IPS DF 4.7 (cell line): ENCODE data around the gene TMX2.
"Not testable (repeated sequence)": the region's sequence is repeated elsewhere in the genome, so short reads cannot be mapped to it uniquely, and the experiment has no call there.

Source experiments
- DNase-seq: peaks from one replicate; pipeline ENCODE4 v3.0.0-alpha.2; 2013; ENCODE audit warnings: low spot score; ENCODE audit errors: extremely low read depth

Gene TMX2, protein sequence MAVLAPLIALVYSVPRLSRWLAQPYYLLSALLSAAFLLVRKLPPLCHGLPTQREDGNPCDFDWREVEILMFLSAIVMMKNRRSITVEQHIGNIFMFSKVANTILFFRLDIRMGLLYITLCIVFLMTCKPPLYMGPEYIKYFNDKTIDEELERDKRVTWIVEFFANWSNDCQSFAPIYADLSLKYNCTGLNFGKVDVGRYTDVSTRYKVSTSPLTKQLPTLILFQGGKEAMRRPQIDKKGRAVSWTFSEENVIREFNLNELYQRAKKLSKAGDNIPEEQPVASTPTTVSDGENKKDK

DNA sequence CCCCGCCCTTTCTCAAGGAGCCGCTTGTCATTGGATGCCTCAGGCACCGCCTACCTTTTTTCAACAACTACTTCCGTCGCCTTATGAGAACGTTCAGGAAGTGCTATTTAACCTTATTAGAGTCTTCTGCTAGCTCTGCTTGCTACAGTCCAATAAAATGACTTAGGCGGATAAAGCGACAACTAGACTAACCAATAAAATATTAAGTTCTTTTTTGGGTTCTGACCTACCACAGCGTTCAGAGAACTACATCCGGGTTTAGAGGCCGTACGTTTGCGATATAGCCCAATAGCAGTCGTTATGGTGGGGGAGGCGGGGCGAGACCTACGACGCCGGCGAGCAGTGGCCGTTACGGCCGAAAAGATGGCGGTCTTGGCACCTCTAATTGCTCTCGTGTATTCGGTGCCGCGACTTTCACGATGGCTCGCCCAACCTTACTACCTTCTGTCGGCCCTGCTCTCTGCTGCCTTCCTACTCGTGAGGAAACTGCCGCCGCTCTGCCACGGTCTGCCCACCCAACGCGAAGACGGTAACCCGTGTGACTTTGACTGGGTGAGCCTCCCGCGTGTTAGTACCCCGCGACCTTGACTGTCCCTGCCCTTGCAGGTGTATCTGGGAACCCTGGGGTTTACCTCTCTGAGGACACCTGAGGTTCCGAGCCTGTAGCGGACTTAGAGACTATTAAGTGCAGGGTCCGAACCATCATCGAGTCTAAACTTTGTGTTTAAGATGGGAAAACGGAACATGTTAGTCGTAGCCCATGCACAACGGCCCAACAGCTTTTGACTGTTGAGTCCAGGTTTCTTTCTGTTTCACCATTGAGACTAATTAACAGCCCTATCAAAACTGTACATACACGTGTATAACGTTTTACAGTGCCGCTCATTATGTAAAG, at the start of gene TMX2:
Gene TMX2, plus strand, starts transcription at position 338 of the 895 bp plus-strand sequence. Its CDS starts 26 bp downstream, at position 364.
- DNase-seq, result peak; percentile 97

DNA sequence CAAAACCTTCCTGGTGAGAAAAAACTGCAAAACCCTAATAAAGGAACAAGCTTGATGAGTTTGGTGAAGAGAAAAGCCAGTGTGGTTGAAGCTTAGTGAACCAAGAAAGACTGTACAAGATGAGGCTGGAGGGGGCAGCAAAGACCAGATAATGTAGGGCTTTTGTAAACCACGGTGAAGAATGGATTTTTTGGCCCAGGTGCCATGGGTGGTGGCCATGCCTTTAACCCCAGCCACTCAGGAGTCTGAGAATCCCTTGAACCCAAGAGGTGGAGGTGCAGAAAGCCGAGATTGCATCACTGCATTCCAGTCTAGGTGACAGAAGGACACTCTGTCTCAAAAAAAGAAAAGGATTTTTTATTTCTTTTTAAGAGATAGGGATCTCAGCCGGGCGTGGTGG, 49.5 kb upstream of the TMX2 start:
- DNase-seq, result no peak

DNA sequence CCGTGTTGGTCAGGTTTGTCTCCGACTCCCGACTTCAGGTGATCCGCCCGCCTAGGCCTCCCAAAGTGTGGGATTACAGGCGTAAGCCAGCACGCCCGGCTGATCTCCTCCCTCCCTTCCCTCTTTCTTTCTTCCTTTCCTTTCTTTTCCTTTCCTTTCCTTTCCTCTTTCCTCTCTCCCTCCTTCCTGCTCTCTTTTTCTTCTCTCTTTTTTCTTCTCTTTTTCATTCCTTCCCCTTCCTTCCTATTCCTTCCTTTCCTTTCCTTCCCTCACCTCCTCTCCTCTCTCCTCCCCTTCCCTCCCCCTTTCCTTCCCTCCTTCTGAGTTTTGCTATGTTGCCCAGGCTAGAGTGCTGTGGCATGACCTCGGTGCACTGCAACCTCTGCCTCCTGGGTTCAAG, 48.4 kb upstream of the TMX2 start:
- no peak for DNase-seq

DNA sequence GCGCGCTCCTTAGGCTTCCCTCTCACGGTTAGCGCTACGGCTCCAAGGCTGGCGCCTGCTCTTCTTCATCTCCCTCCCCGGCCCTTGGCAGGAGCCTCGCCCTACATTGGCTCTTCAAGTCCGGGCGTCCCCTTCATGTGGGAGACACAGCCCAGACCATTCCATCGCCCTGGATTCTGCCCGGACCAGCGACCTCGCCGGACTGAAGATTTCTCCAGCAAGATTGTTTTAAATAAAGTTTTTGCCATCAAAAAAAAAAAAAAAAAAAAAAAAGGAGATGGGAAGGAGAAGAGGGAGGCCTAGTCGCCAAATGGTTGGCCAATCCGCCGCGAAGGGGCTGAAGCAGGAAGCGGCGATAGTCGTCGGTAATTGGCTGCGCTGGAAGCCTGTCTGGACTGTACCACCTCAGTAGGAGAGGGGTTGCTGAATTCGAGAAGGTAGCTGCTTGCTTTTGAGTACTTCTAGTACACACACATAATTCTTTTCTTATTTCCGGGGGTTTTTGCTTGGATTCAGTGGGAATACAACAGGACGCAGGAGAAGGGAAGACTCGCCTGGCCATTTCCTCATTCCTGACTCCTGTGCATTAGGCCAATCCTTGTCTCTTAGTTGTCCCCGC, 45.2 kb upstream of the TMX2 start:
- no peak for DNase-seq

DNA sequence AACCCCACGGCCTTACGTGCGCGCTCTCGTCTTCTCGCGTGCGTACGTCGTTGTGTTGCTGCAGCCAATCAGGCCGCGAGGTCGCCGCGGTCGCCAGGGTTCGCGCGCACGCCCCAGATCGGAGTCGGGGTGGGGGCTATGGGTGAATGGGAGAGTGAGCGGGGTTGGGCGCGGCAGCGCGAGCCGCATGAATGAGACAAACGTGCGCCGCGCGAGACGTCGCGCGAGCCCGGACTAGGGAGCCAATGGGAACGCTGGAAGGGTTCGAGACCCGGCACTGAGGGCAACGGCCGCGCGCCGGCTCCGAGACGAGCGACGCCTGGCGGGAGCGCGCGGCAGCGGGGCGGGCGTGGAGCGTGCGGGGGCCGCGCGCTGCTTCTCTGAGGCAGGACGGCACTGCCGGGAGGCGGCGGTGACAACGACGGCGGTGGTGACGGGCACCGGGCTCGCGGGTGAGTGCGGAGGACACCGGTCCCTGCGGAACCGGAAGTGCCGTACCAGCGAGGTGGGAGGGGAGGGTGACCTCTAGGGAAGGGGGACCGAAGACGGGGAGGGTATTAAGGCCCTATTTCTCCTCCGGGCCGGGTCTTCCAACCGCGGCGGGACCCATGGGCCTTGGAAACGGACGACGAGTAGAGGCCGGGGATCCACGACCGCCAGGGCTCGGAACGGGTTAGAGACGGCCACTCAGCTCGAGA, 44.5 kb upstream of the TMX2 start, which contains the start of gene ZDHHC5:
Gene ZDHHC5, plus strand, starts transcription at position 379 of the 698 bp plus-strand sequence. CDS start 4,977 bp downstream, outside the sequence.
- peak; percentile 97 for DNase-seq

DNA sequence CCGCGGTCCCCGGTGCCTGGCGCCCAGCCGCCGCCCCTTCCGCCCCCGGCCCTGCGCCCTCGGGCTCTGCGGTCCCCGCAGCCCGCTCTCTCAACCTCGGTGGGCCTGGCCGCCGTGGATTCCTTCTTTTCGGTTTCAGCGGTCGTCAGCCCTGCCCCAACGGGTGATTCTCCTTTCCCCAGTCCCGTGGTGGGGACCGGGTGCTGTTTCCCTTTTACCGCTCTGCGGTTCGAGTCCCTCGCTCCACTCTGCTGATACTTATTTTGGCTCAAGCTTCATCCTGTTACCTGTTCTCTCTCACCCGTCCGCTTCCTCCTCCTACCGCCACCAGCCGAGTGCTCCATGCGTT, 44.0 kb upstream of the TMX2 start:
- no peak for DNase-seq

DNA sequence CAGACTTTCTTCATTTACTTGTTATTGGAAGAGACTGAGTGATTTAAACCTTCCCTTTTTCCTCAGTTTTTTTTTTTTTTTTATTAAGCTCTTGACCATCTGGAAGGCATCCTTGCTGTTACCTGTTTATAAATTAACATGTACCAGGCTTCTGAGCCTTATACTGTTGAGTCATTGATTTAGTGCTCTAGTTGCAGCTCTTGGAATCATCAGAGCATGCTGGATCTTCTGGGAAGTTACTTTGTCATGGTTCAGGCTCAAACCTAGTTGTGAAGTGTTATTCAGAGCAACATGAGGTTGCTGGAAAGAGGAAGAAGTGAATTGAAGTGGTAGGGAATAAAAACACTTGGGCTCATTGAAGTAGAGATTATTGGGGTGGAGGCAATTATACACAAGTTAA, 38.1 kb upstream of the TMX2 start:
- DNase-seq, result no peak

DNA sequence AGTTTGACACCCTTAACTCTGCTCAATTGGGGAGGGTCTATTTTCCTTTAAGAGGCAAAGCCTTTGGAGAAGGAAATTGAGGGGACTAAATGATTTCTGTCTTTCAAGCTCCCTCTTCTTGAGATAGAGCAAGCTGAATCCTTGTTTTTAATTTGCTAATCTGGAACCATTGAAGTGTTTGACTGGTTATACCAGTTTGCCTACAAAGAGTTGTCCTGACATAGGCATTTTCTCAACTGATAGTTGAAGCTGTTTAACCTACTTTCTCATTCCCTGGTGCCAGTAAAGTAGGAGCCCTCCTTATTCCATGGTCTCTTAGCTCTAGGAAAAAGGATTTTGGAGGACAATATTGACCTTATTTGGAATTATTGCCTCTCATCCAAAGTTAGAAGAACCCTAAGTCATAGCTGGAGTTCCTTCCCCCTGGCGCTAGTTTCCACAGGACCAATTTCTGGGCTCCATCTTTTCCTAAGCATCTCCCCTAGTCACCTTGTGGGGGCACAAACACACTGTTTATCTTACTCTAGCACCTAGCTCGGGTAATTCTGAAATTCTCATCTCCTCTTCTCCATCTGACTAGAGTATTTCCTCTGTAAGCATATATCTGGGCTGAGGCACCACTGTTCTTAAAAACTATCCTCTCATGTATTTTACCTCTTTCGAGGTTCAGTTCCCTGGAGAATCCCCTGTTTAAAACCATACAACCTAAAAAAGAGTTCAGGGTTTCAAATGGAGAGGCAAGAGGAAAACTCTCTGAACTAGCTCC, 37.0 kb upstream of the TMX2 start:
- DNase-seq, result no peak

DNA sequence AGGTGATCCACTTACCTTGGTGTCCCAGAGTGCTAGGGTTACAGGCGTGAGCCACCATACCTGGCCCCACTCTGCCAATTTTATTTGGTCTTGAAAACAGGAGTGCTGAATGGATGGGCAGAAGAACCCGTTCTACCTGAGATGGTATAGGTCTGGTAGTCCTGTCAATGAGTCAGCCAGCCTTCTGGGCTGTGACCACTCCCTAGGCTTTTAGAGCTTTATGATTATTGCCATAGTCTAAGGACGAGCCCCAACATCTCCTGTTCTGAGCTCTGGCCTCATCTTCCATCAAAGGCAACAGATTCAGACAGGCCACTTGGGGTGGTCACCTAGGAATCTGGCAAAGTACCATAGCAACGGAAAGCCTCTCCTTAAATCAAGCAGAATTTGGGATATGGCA, 33.0 kb upstream of the TMX2 start:
- no peak for DNase-seq

DNA sequence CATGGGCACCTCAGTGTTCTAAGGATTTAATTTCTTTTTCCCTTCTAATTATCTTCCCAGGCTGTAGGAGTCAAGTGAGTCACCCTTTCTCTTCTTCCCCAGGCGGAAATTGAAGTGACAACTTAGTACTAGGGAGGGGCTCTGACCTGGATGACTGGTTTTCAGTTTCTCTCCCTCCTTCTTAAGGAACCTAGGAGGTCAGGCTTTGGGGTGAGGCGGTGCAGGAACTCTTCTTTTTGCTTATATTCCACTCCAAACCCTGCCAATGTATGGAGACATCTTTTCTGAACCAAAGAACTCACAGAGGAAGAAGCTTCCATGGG, 31.9 kb upstream of the TMX2 start:
- no peak for DNase-seq

DNA sequence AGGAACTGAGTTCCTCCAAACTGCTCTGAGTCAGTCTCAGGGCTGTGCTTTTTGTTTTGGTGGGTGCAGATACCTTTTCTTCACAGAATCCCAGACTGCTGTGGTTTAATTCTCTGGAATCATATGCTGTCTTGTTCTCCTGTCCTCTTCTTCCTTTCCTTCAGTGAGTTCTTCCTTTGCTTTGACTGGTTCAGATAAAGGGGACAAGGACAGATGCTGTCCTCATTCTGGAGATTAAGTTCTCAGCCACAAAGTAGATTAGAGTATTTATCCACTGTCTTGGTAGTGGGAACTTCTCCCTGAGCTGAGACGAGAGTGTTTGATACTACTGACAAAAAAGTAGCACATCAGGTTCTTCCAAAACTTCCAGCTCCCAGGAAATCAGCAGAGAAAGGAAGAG, 31.2 kb upstream of the TMX2 start:
- no peak for DNase-seq

DNA sequence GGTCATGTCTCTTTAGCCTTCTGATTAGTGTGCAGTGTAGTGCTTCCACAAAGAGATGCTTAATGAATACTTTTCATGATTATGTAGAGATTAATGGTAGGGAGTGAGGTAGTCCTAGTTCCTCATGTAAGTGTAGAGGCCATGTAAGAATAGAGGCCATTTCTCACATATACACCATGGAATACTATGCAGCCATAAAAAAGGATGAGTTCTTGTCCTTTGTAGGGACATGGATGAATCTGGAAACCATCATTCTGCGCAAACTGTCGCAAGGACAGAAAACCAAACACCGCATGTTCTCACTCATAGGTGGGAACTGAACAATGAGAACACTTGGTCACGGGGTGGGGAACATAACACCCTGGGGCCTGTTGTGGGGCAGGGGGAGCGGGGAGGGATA, 21.9 kb upstream of the TMX2 start:
- DNase-seq, result not testable (repeated sequence)

DNA sequence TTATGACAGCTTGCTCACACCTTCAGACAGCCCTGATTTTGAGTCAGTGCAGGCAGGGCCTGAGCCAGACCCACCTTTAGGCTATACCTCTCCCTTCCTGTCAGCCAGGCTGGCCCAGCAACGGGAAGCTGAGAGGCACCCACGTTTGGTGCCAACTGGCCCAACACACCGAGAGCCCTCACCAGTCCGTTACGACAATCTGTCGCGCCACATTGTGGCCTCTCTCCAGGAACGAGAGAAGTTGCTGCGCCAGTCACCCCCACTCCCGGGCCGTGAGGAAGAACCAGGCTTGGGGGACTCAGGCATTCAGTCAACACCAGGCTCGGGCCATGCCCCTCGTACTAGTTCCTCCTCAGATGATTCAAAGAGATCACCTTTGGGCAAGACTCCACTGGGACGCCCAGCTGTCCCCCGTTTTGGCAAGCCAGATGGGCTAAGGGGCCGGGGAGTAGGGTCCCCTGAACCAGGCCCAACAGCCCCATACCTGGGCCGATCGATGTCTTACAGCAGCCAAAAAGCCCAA, 13.5 kb upstream of the TMX2 start:
- no peak for DNase-seq

DNA sequence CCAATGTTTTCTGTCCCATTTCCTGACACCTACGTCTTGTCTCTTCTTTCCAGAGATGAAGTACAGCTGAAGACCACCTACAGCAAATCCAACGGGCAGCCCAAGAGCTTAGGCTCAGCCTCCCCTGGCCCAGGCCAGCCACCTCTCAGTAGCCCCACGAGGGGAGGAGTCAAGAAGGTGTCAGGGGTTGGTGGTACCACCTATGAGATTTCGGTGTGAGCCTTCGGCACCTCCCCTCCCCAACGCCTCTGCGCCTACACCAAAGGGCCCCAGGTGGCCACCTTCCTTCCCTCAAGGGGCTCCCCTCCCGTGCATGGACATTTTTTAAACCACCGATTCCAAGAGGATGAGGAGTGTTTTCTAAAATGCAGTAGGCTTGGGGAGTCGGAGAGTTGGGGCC, 12.6 kb upstream of the TMX2 start:
- no peak for DNase-seq

DNA sequence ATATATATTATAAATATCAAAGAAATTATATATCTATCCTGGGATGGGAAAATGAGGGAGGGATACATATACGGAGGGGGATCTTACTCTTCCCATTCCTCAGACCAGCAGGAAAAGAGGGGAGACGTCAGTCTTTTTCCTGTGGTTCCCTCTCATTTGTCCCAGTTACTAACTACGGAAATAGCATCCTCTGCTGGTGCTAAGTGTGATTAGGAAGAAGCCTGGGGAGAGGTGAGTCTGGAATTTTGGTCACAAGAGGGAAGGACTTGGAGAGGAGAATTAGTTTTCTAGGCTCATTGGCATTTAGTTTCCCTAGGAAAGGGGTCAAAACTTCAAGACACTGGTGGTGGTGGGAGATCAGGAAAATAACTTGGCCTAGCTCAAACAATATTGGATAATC, 12.0 kb upstream of the TMX2 start:
- no peak for DNase-seq

DNA sequence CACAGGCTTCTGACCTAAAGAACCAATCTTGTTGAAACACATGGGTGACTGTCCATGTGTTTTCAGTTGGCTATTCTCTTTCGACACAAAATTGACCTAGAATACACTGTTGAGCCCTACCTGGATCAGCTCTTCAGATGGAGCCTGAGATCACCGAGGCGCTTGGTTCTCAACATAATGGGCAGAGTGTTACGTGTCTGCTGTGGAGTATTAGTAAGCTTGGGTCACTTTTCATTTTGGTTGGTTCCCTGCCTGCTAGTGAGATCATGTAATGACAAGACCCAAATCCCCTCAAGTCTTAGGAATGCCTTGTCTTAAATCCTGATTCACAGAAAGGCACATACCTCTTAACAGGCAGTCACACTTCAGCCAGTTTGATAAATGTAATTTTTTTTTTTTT, 9.1 kb upstream of the TMX2 start:
- DNase-seq, result no peak

DNA sequence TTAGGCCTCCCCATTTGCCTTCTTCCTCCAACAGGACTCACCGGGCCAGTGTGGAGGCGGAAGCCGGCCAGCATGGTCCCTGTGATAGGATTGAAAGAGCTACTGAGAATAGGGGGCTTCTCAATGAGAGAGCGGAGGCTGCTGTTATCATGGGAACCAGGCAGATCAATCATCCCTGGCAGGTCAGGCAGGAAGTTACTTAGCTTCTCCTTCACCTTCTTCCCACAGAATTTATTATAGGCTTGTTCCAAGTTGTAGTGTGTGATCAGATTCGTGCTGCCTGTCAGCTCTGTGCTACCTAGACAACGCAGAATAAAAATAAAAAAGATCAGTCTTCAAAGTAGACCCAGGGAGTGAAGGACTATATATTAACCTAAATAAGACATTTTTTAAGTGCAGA, 7.5 kb upstream of the TMX2 start:
- no peak for DNase-seq

DNA sequence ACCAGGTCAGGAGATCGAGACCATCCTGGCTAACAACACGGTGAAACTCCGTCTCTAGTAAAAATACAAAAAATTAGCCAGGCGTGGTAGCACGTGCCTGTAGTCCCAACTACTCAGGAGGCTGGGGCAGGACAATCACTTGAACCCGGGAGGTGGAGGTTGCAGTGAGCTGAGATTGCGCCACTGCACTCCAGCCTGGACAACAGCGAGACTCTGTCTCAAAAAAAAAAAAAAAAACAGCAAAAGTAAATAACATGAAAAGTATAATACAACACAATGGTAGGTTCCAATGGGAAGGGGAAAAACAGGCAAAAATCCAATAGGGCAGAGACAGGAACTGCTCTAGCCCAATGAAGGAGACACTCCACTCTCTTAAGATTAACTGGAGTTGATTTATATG, 7.0 kb upstream of the TMX2 start:
- not testable (repeated sequence) for DNase-seq

DNA sequence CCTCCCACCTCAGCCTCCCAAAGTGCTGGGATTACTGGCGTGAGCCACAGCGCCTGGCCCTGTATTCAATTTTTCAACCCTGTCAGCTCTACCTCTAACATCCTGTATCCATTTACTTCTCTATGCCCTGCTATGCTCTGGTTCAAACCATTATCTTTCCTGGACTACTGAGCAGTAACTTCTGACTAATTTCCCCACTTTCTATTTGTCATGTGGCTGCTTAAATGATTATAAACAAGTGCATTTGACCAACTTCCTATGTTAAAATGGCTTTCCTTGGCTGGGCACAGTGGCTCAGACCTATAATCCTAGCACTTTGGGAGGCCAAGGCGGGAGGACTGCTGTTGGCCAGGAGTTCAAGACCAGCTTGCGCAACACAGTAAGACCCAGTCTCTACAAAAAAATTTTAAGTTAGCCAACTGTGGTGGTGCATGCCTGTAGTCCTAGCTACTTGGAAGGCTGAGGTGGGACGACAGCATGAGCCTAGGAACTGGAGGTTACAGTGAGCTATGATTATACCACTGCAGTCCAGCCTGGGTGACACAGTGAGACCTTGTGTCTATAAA, 2.5 kb upstream of the TMX2 start:
- no peak for DNase-seq

DNA sequence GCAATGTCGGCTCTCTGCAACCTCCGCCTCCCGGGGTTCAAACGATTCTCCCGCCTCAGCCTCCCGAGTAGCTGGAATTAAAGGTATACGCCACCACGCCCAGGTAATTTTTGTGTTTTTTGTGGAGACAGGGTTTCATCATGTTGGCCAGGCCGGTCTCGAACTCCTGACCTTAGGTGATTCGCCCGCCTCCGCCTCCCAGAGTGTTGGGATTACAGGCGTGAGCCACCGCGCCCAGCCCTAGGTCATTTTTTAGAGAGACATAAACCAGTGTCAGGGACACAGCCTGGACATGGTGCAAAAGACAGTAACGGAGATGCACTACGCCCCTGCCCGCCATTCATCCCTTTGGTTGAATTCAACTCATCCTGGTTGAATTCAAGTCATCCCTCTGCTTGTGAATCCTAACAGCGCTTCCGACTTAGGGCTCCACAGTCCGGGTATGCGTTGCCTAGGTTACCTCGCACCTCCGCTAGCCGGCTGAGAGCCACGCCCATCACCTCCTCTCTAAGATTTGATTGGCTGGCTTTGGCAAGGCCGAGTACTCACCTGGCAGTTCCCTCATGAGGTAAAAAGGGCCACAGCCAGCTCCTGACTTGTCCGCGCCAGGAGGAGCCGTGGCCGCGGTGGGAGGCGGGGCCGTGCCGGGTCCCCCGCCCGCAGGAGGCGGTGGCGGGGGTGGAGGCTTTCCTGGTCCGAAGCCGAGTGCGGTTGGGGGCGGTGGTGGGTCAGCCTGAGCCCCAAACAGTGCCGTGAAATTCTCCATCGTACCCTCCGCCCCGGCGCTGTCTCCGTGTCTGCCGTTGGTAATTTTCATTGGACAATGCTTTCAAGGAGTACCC, 758 bp upstream of the TMX2 start, which contains the start of gene MED19:
Gene MED19, minus strand, starts transcription at position 802 of the 842 bp plus-strand sequence. Its CDS starts 36 bp downstream, at position 766.
- peak; percentile 84 for DNase-seq
